HCT116 (cell line): Measurements from ENCODE around the gene ASB3.

ENCODE experiments used
- EGR1 ChIP-seq: IDR thresholded peaks from 2 replicates; pipeline ENCODE4 v1.6.1; 2012; ENCODE audit warnings: low read depth
- POLR2AphosphoS5 ChIP-seq: IDR thresholded peaks from 2 replicates; pipeline ENCODE4 v1.6.1; 2011; ENCODE audit warnings: mild to moderate bottlenecking, low read depth, low read length, moderate library complexity
- TF ChIP-seq, protein P1 (sequence below): IDR thresholded peaks from 2 replicates; pipeline ENCODE4 v1.6.1; 2012; ENCODE audit warnings: low read depth
- TF ChIP-seq, protein P2 (sequence below), 3 experiments: fragments of 200-600 bp in 1 of 3; sonication (generic) in 1 of 3; IDR thresholded peaks in 2 of 3; conservative IDR thresholded peaks in 1 of 3; 2 replicates each; pipeline ENCODE4 v1.5.1; 2012 to 2017; ENCODE audit warnings: low read depth in 2 of 3, low read length in 2 of 3, antibody characterized with exemption in 1 of 3, borderline replicate concordance in 1 of 3, control low read depth in 1 of 3, mild to moderate bottlenecking in 1 of 3, mixed read lengths in 1 of 3, mixed run types in 1 of 3, moderate library complexity in 1 of 3; ENCODE audit not compliant: insufficient read depth in 1 of 3

DNA sequence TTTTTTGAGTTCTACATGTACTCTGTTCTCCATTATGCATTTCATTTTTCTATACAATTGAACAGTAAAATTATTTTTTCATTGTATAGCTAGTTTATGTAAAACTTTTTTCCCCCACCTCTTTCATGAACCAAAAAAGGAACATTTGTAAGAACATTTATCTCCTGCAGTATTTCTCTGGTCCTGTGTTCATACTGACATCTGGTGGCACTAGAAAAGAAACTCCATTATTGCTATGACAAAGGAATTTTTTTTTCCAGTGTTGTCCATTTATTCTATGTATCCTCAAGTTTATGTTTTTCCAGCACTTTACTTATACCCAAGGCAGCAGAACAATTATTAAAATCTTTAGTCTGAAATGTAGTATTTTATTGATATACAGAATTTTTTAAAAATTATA is 46.6 kb downstream of the ASB3 start:
- TF ChIP-seq POLR2AphosphoS5 = no peak
- TF ChIP-seq, protein P1, sequence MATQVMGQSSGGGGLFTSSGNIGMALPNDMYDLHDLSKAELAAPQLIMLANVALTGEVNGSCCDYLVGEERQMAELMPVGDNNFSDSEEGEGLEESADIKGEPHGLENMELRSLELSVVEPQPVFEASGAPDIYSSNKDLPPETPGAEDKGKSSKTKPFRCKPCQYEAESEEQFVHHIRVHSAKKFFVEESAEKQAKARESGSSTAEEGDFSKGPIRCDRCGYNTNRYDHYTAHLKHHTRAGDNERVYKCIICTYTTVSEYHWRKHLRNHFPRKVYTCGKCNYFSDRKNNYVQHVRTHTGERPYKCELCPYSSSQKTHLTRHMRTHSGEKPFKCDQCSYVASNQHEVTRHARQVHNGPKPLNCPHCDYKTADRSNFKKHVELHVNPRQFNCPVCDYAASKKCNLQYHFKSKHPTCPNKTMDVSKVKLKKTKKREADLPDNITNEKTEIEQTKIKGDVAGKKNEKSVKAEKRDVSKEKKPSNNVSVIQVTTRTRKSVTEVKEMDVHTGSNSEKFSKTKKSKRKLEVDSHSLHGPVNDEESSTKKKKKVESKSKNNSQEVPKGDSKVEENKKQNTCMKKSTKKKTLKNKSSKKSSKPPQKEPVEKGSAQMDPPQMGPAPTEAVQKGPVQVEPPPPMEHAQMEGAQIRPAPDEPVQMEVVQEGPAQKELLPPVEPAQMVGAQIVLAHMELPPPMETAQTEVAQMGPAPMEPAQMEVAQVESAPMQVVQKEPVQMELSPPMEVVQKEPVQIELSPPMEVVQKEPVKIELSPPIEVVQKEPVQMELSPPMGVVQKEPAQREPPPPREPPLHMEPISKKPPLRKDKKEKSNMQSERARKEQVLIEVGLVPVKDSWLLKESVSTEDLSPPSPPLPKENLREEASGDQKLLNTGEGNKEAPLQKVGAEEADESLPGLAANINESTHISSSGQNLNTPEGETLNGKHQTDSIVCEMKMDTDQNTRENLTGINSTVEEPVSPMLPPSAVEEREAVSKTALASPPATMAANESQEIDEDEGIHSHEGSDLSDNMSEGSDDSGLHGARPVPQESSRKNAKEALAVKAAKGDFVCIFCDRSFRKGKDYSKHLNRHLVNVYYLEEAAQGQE = no peak
- TF ChIP-seq, protein P2, sequence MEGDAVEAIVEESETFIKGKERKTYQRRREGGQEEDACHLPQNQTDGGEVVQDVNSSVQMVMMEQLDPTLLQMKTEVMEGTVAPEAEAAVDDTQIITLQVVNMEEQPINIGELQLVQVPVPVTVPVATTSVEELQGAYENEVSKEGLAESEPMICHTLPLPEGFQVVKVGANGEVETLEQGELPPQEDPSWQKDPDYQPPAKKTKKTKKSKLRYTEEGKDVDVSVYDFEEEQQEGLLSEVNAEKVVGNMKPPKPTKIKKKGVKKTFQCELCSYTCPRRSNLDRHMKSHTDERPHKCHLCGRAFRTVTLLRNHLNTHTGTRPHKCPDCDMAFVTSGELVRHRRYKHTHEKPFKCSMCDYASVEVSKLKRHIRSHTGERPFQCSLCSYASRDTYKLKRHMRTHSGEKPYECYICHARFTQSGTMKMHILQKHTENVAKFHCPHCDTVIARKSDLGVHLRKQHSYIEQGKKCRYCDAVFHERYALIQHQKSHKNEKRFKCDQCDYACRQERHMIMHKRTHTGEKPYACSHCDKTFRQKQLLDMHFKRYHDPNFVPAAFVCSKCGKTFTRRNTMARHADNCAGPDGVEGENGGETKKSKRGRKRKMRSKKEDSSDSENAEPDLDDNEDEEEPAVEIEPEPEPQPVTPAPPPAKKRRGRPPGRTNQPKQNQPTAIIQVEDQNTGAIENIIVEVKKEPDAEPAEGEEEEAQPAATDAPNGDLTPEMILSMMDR (IDR thresholded peaks at IDR 0.05 in 2 of 3, conservative IDR thresholded peaks at IDR 0.05 in 1 of 3; ENCODE audit: borderline replicate concordance in 1 of 3, insufficient read depth in 1 of 3, low read depth in 2 of 3, low read length in 2 of 3) = peak; percentile 28 to 53 (median 36); a peak in 4 of 6 replicates
- TF ChIP-seq EGR1 = no peak
